Medulla oblongata (tissue), 1 donor: ENCODE results near the gene ERCC6L2.
A peak's percentile ranks its signal among the peaks of the same experiment; 100 is the strongest.

Experiments used
- DNase-seq: peaks from one replicate; pipeline ENCODE4 v3.0.0-alpha.2; 2015; ENCODE audit errors: extremely low spot score

ERCC6L2 gene

GRCh38 chr9:95875305-95876137, at the start of gene ERCC6L2:
Gene ERCC6L2, plus strand, starts transcription at chr9:95875691. Its CDS starts 348 bp downstream, at chr9:95876039.
- peak; percentile 98 for DNase-seq

- DNase-seq, result no peak
Measured at GRCh38 chr9:95826183-95826838, 49.2 kb upstream of the ERCC6L2 start.

GRCh38 chr9:95830768-95831167, 44.7 kb upstream of the ERCC6L2 start:
- no peak for DNase-seq

- no peak for DNase-seq
Measured at GRCh38 chr9:95831810-95832209, 43.7 kb upstream of the ERCC6L2 start.

- no peak for DNase-seq
Measured at GRCh38 chr9:95833546-95834178, 41.8 kb upstream of the ERCC6L2 start.

GRCh38 chr9:95834281-95834907, 41.1 kb upstream of the ERCC6L2 start:
- DNase-seq, result no peak

- no peak for DNase-seq
Measured at GRCh38 chr9:95835393-95835792, 40.1 kb upstream of the ERCC6L2 start.

- no peak for DNase-seq
Measured at GRCh38 chr9:95836072-95836471, 39.4 kb upstream of the ERCC6L2 start.

- no peak for DNase-seq
Measured at GRCh38 chr9:95839012-95839411, 36.5 kb upstream of the ERCC6L2 start.

- no peak for DNase-seq
Measured at GRCh38 chr9:95840074-95840473, 35.4 kb upstream of the ERCC6L2 start.

GRCh38 chr9:95841377-95841776, 34.1 kb upstream of the ERCC6L2 start:
- no peak for DNase-seq

GRCh38 chr9:95845751-95846150, 29.7 kb upstream of the ERCC6L2 start:
- no peak for DNase-seq

- no peak for DNase-seq
Measured at GRCh38 chr9:95848764-95849163, 26.7 kb upstream of the ERCC6L2 start.

- DNase-seq, result peak; percentile 71
Measured at GRCh38 chr9:95852059-95853032, 23.1 kb upstream of the ERCC6L2 start.

- no peak for DNase-seq
Measured at GRCh38 chr9:95854386-95855020, 21.0 kb upstream of the ERCC6L2 start.

GRCh38 chr9:95855961-95856360, 19.5 kb upstream of the ERCC6L2 start:
- no peak for DNase-seq

- no peak for DNase-seq
Measured at GRCh38 chr9:95857124-95857523, 18.4 kb upstream of the ERCC6L2 start.

GRCh38 chr9:95857896-95858295, 17.6 kb upstream of the ERCC6L2 start:
- no peak for DNase-seq

- no peak for DNase-seq
Measured at GRCh38 chr9:95862343-95862742, 13.1 kb upstream of the ERCC6L2 start.

GRCh38 chr9:95864852-95865580, 10.5 kb upstream of the ERCC6L2 start:
- no peak for DNase-seq
